ENCODE measurements around the gene RNF111.

DNA sequence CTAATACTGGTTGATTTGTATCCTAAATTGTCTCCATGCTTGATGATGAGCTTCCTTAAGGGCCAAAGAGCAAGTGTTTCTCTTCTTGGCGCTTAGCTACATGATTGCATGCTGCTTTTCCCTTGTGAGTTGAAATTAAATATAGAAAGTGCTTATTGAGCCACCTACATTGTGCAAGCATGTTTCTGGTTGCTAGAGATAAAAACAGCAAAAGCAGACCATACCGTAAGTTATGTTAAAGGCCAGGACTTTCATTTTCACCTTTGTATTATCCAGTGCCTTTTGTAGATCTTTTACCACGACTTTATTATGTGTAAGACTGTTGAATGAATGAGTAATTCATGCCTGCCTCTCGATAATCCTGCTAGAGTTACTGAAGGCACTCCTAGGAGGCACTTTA lies 75.6 kb downstream of the RNF111 start:
- TF ChIP-seq, protein P1, sequence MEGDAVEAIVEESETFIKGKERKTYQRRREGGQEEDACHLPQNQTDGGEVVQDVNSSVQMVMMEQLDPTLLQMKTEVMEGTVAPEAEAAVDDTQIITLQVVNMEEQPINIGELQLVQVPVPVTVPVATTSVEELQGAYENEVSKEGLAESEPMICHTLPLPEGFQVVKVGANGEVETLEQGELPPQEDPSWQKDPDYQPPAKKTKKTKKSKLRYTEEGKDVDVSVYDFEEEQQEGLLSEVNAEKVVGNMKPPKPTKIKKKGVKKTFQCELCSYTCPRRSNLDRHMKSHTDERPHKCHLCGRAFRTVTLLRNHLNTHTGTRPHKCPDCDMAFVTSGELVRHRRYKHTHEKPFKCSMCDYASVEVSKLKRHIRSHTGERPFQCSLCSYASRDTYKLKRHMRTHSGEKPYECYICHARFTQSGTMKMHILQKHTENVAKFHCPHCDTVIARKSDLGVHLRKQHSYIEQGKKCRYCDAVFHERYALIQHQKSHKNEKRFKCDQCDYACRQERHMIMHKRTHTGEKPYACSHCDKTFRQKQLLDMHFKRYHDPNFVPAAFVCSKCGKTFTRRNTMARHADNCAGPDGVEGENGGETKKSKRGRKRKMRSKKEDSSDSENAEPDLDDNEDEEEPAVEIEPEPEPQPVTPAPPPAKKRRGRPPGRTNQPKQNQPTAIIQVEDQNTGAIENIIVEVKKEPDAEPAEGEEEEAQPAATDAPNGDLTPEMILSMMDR (IDR thresholded peaks at IDR 0.05) = no peak
- TF ChIP-seq ETV6 (CRISPR knock-in tag; IDR thresholded peaks at IDR 0.05) (no peak), OVOL2 (CRISPR knock-in tag; IDR thresholded peaks at IDR 0.05; ENCODE audit: borderline replicate concordance) (no peak), SMAD3 (CRISPR knock-in tag; IDR thresholded peaks at IDR 0.05; ENCODE audit: borderline replicate concordance) (no peak), MYBL2 (CRISPR knock-in tag; IDR thresholded peaks at IDR 0.05) (no peak), ESRRA (CRISPR knock-in tag; IDR thresholded peaks at IDR 0.05; ENCODE audit: borderline replicate concordance) (no peak), USF1 (CRISPR knock-in tag; IDR thresholded peaks at IDR 0.05) (no peak), TEAD1 (CRISPR knock-in tag; IDR thresholded peaks at IDR 0.05) (no peak), ZBTB43 (CRISPR knock-in tag; IDR thresholded peaks at IDR 0.05) (no peak), GABPB1 (CRISPR knock-in tag; IDR thresholded peaks at IDR 0.05) (no peak)

Measured in WTC11 (cell line).